Right lobe of liver (tissue), 6 donors: ENCODE results near the gene ZCCHC24. TPM values are rescaled to one million over a fixed set of nuclear protein-coding genes. Genes with fewer than 3 reads are reported as not detected.
A peak's percentile ranks its signal among the peaks of the same experiment; 100 is the strongest.

Experiments
- ATAC-seq, 4 donors: fragments of 200-7000 bp; cut with Tn5 transposase; one replicate each; pipeline ENCODE4 v1.9.1; 2020; ENCODE audit warnings: mild to moderate bottlenecking in 4 of 4, moderate library complexity in 4 of 4
- DNase-seq, 3 donors: peaks; one replicate each; pipeline ENCODE4 v3.0.0-alpha.2; 2020
- H3K27ac ChIP-seq, 3 donors: fragments of 200-600 bp; one replicate each; pipeline ENCODE4 v1.8.0; 2022
- H3K27me3 ChIP-seq, 2 donors: fragments of 200-600 bp; one replicate each; pipeline ENCODE4 v1.8.0; 2022
- H3K36me3 ChIP-seq, 4 donors: fragments of 200-600 bp; sonication (generic) in 1 of 4; one replicate each; pipeline versions ENCODE4 v1.5.1 to v1.8.0; 2017 to 2022; ENCODE audit warnings: control low read depth in 1 of 4
- H3K4me1 ChIP-seq, 4 donors: fragments of 200-600 bp; sonication (generic) in 1 of 4; one replicate each; pipeline versions ENCODE4 v1.5.1 to v1.8.0; 2017 to 2022; ENCODE audit warnings: control low read depth in 1 of 4
- H3K4me3 ChIP-seq, 3 donors: fragments of 200-600 bp; one replicate each; pipeline ENCODE4 v1.8.0; 2022
- H3K9me3 ChIP-seq, 4 donors: fragments of 200-600 bp; sonication (generic) in 1 of 4; one replicate each; pipeline versions ENCODE4 v1.5.1 to v1.8.0; 2017 to 2022; ENCODE audit warnings: control low read depth in 1 of 4
- CTCF ChIP-seq, 4 donors: fragments of 200-600 bp in 3 of 4; fragments of 450-650 bp in 1 of 4; IDR thresholded peaks; one replicate each; pipeline versions ENCODE4 v1.5.1 to v1.8.0; 2016 to 2022; ENCODE audit warnings: antibody characterized with exemption in 4 of 4, mild to moderate bottlenecking in 2 of 4
- POLR2A ChIP-seq: fragments of 450-650 bp; IDR thresholded peaks from one replicate; pipeline ENCODE4 v1.6.1; 2017; ENCODE audit warnings: antibody characterized with exemption, mild to moderate bottlenecking
- WGBS: methylation state at CpG from one replicate; pipeline ENCODE4 v1.1.6; 2018; ENCODE audit warnings: low coverage, low lambda C conversion rate; ENCODE audit not compliant: insufficient coverage; ENCODE audit errors: missing lambda C conversion rate; 5-methylcytosine and 5-hydroxymethylcytosine counted together
- intact Hi-C, 2 donors: fragments of 100-400 bp; cut with DNase I; formaldehyde crosslinking; loops; one replicate each; pipeline versions ENCODE4 v1.11.2 to v1.14.1; 2022
- total RNA-seq, 6 experiments: library from RNA; depleted of rRNA in 2 of 6; stranded (reverse); fragments of >200 nt in 2 of 6; fragmentation: NEBNext Ultra II Directional in 3 of 6; extraction: Animal tissue kit (Norgen Biotek cat#: 25700) in 3 of 6; gene quantifications; one replicate each; pipeline versions ENCODE4 v1.1.0 to v1.2.4, GENCODE V29; 2016 to 2023
- donor health status: DM: no; HTN: yes; CAD: no.
- donor health status: DM: no; HTN: no; CAD: no.
- donor health status: DM: no; HTN: no; CAD: no.
- donor health status: DM: no; HTN: yes; CAD: no.
- donor health status: DM: no; HTN: yes; CAD: no.

Gene ZCCHC24
- total RNA-seq, 6 experiments from 2014 or later, result 19.8 to 33.6 (median 22.7) TPM

GRCh38 chr10:79429751-79430150 lies 15.7 kb downstream of the ZCCHC24 start:
- 86% methylated on average over 4 of the region's 4 CpGs for WGBS
- H3K9me3 ChIP-seq, result no peaks in the 10 kb centered on the region
- no peak overlapping the region for H3K27ac ChIP-seq
- ATAC-seq, result no peak
- TF ChIP-seq CTCF (IDR thresholded peaks at IDR 0.05) (no peak), POLR2A (no peak)
- intact Hi-C loops, result no loop called here
- peaks cover 0 to 15% (median 7%) of the 10 kb centered on the region in 4 donors for H3K4me1 ChIP-seq
- peaks cover 0 to 22% (median 7%) of the 10 kb centered on the region in 4 donors for H3K36me3 ChIP-seq
- no peaks in the 10 kb centered on the region for H3K27me3 ChIP-seq
- no peak overlapping the region for H3K4me3 ChIP-seq
- peak in 1 of 3 donors; percentile 5 for DNase-seq

GRCh38 chr10:79427965-79428364 lies 17.5 kb downstream of the ZCCHC24 start:
- Histone ChIP-seq H3K27me3 (no peaks in the 10 kb centered on the region), H3K36me3 (peaks cover 0 to 22% (median 7%) of the 10 kb centered on the region in 4 donors), H3K4me3 (no peak overlapping the region), H3K9me3 (no peaks in the 10 kb centered on the region), H3K4me1 (peaks cover 0 to 33% (median 14%) of the 10 kb centered on the region in 4 donors), H3K27ac (no peak overlapping the region)
- TF ChIP-seq CTCF (IDR thresholded peaks at IDR 0.05), result no peak
- no peak for TF ChIP-seq POLR2A
- DNase-seq (no peak), ATAC-seq (no peak)
- intact Hi-C loops, result no loop called here
- 87% methylated on average over 3 of the region's 3 CpGs for WGBS

GRCh38 chr10:79425074-79425532 lies 20.3 kb downstream of the ZCCHC24 start:
- DNase-seq, result peak; percentile 67 to 87 (median 81)

GRCh38 chr10:79424221-79425073 lies 21.0 kb downstream of the ZCCHC24 start:
- WGBS, result 4% methylated on average over 9 of the region's 11 CpGs
- peak; percentile 90 to 95 (median 92) for ATAC-seq
- H3K27ac ChIP-seq, result peak overlapping the region; percentile 53 to 90 (median 65)

More at GRCh38 chr10:79425074-79425532, 20.3 kb downstream of the ZCCHC24 start:
- Histone ChIP-seq H3K36me3 (peaks cover 0 to 10% (median 3%) of the 10 kb centered on the region in 4 donors), H3K27ac (peak overlapping the region; percentile 53 to 90 (median 65)), H3K27me3 (no peaks in the 10 kb centered on the region), H3K4me1 (peaks cover 0 to 61% (median 18%) of the 10 kb centered on the region in 4 donors), H3K9me3 (no peaks in the 10 kb centered on the region), H3K4me3 (peak overlapping the region in 1 of 3 donors; percentile 47)
- no peak for TF ChIP-seq POLR2A
- peak; percentile 65 to 76 (median 73) for ATAC-seq
- intact Hi-C loops, result no loop called here
- no CpG with 5 or more reads among the region's 5 CpGs for WGBS

More at GRCh38 chr10:79424221-79425073, 21.0 kb downstream of the ZCCHC24 start:
- peaks cover 0 to 7% (median 3%) of the 10 kb centered on the region in 4 donors for H3K36me3 ChIP-seq
- no peaks in the 10 kb centered on the region for H3K27me3 ChIP-seq
- intact Hi-C loops, result no loop called here
- peaks cover 0 to 63% (median 18%) of the 10 kb centered on the region in 4 donors for H3K4me1 ChIP-seq
- TF ChIP-seq CTCF (IDR thresholded peaks at IDR 0.05) (no peak), POLR2A (peak; percentile 37)
- peak overlapping the region in 2 of 3 donors; percentile 26 to 47 for H3K4me3 ChIP-seq
- no peaks in the 10 kb centered on the region for H3K9me3 ChIP-seq
- DNase-seq, result peak; percentile 86 to 94 (median 93)
